Osteoblast (primary cell): ENCODE measurements around the gene ZNF771. TPM values are rescaled to one million over a fixed set of nuclear protein-coding genes. Genes with fewer than 3 reads are reported as not detected.
A peak's percentile ranks its signal among the peaks of the same experiment; 100 is the strongest.

Source experiments
- DNase-seq: peaks from one replicate; pipeline ENCODE4 v3.0.0; 2011; ENCODE audit warnings: low spot score, mixed read lengths; ENCODE audit not compliant: insufficient read length; ENCODE audit errors: missing footprints
- H2AFZ ChIP-seq: 2 replicates; pipeline ENCODE4 v1.6.0; 2011; ENCODE audit warnings: mild to moderate bottlenecking, low read length
- H3K27ac ChIP-seq: 2 replicates; pipeline ENCODE4 v1.5.1; 2011; ENCODE audit warnings: mild to moderate bottlenecking, low read depth, low read length, moderate library complexity
- H3K27me3 ChIP-seq: 2 replicates; pipeline ENCODE4 v1.6.0; 2012; ENCODE audit warnings: mild to moderate bottlenecking, control low read depth, inconsistent platforms, low read length, moderate library complexity; ENCODE audit not compliant: insufficient read depth
- H3K36me3 ChIP-seq: 2 replicates; pipeline ENCODE4 v1.5.1; 2011; ENCODE audit warnings: mild to moderate bottlenecking, low read length, control low read depth, moderate library complexity; ENCODE audit not compliant: insufficient read depth
- H3K4me1 ChIP-seq: 2 replicates; pipeline ENCODE4 v1.5.1; 2011; ENCODE audit warnings: mild to moderate bottlenecking, low read length, control low read depth, moderate library complexity; ENCODE audit not compliant: insufficient read depth
- H3K4me2 ChIP-seq: 2 replicates; pipeline ENCODE4 v1.6.0; 2011; ENCODE audit warnings: mild to moderate bottlenecking, low read length; ENCODE audit not compliant: insufficient read depth
- H3K4me3 ChIP-seq: fragments of 200-600 bp; sonication (generic); 3 replicates; pipeline ENCODE4 v1.5.1; 2012; ENCODE audit warnings: mild to moderate bottlenecking, low read length, inconsistent platforms; ENCODE audit not compliant: insufficient read depth
- H3K79me2 ChIP-seq: 2 replicates; pipeline ENCODE4 v1.6.0; 2012; ENCODE audit warnings: mild to moderate bottlenecking, low read length, control low read depth, inconsistent platforms; ENCODE audit not compliant: insufficient read depth
- H3K9me3 ChIP-seq: 2 replicates; pipeline ENCODE4 v1.5.1; 2011; ENCODE audit warnings: low read depth, low read length, control low read depth
- H4K20me1 ChIP-seq: 2 replicates; pipeline ENCODE4 v1.6.0; 2012; ENCODE audit warnings: mild to moderate bottlenecking, low read length, control low read depth; ENCODE audit not compliant: insufficient read depth
- total RNA-seq: library from RNA; depleted of rRNA; stranded (reverse); fragments of >200 nt; gene quantifications from 2 replicates; pipeline ENCODE4 v1.2.3, GENCODE V29; 2012
- TF ChIP-seq, protein P1 (sequence below): IDR thresholded peaks from 2 replicates; pipeline ENCODE4 v1.5.1; 2011; ENCODE audit warnings: mild to moderate bottlenecking, low read depth, low read length, moderate library complexity; ENCODE audit errors: extremely low read depth

The ZNF771 gene
- total RNA-seq, 1 donor = 14.8 TPM

DNA sequence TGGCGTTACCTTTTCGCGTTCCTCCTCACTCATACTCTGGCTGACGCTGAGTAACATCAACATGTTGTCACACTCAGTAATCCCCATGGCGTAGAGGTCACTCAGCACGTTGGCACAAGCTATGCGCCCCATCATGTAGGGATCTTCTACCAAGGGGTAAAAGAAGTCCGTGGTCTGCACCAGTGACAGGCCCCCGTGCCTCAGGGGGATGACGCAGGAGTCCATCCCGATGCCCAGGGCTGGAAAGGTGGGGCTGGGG, 37.7 kb downstream of the ZNF771 start:
- no peak for DNase-seq
- Histone ChIP-seq H3K4me2 (peak overlapping the region; percentile 87), H3K4me1 (peaks cover 14% of the 10 kb centered on the region), H3K36me3 (peaks cover 12% of the 10 kb centered on the region), H3K27me3 (no peaks in the 10 kb centered on the region), H3K9me3 (no peaks in the 10 kb centered on the region), H3K4me3 (peak overlapping the region; percentile 92), H2AFZ (peak overlapping the region; percentile 93), H3K79me2 (peaks cover 16% of the 10 kb centered on the region), H4K20me1 (peaks cover 10% of the 10 kb centered on the region), H3K27ac (peak overlapping the region; percentile 94)
- TF ChIP-seq, protein P1, sequence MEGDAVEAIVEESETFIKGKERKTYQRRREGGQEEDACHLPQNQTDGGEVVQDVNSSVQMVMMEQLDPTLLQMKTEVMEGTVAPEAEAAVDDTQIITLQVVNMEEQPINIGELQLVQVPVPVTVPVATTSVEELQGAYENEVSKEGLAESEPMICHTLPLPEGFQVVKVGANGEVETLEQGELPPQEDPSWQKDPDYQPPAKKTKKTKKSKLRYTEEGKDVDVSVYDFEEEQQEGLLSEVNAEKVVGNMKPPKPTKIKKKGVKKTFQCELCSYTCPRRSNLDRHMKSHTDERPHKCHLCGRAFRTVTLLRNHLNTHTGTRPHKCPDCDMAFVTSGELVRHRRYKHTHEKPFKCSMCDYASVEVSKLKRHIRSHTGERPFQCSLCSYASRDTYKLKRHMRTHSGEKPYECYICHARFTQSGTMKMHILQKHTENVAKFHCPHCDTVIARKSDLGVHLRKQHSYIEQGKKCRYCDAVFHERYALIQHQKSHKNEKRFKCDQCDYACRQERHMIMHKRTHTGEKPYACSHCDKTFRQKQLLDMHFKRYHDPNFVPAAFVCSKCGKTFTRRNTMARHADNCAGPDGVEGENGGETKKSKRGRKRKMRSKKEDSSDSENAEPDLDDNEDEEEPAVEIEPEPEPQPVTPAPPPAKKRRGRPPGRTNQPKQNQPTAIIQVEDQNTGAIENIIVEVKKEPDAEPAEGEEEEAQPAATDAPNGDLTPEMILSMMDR = no peak

DNA sequence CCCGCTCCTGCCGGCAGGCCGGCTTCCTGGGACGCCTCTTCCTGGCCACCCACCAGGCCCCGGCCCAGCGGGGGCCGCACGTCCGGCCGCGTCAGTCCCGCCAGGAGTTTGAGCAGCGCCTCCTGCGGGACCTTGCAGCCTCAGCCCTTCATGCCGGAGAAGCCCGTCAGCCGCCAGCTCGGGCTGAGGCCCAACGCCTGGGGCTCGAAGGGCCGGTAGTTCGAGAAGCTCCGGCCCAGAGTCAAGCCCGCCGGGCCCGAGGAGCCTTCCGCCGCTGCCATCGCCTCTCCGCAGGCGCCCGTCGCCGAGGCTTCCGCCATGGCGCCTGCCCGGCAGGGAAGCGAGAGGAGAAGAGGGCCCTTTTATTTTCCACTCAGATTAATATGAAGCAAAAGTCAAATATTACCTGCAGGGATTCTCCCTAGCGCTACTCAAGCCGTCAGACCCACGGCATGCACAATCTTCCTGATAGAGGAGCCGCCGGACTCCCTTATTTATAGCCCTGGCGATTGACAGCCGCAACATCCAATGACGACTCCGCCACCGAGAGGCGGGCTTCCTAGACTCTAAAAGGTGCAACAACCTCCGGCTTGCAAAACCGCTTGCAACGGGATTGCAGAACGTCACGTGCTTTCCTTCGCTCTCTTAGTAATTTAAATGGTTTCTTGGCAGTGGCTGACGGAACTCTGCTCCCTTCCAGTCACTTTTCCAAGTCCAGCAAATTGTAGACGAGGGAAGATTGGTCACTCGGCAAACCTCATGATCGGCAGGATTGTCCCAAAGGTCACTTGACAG, 38.2 kb downstream of the ZNF771 start, which contains the start of gene SEPHS2:
Gene SEPHS2, minus strand, starts transcription at position 467 of the 795 bp plus-strand sequence. Its CDS starts 147 bp downstream, at position 320.
- H3K4me3 ChIP-seq = peak within 1 kb of the TSS; percentile 92
- peak within 1 kb of the TSS; percentile 94 for H3K27ac ChIP-seq
- H3K27me3 ChIP-seq = no peaks in the 10 kb centered on the region
- H3K9me3 ChIP-seq = no peaks in the 10 kb centered on the region
- peak within 1 kb of the TSS; percentile 87 for H3K4me2 ChIP-seq
- peak; percentile 96 for DNase-seq
- TF ChIP-seq, protein P1 = peak; percentile 41
- H3K79me2 ChIP-seq = peaks cover 16% of the 10 kb centered on the region
- peaks cover 10% of the 10 kb centered on the region for H4K20me1 ChIP-seq
- H2AFZ ChIP-seq = peak within 1 kb of the TSS; percentile 93
- peaks cover 12% of the 10 kb centered on the region for H3K36me3 ChIP-seq
- peaks cover 14% of the 10 kb centered on the region for H3K4me1 ChIP-seq

DNA sequence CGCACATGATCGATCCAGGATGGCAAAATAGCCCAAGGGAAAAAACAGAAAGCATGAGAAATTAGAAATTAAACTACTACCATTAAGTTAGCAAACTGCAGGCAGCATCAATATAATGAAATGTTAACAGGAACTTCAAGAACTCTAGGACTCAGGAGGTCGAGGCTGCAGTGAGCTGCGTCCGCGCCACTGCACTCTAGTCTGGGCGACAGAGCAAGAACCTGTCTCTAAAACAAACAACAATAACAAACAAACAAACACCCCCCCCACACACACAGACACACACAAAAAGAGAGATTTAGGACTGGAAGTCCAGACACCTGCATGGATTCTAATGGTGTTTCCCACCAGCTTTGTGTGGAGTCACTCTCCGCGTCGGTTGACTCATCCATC, 38.8 kb downstream of the ZNF771 start:
- Histone ChIP-seq H3K27ac (peak overlapping the region; percentile 94), H3K27me3 (no peaks in the 10 kb centered on the region), H2AFZ (peak overlapping the region; percentile 82), H3K4me2 (peak overlapping the region; percentile 87), H3K4me1 (peaks cover 14% of the 10 kb centered on the region), H3K9me3 (no peaks in the 10 kb centered on the region), H3K79me2 (peaks cover 16% of the 10 kb centered on the region), H3K4me3 (peak overlapping the region; percentile 92), H3K36me3 (peaks cover 12% of the 10 kb centered on the region), H4K20me1 (peaks cover 10% of the 10 kb centered on the region)
- TF ChIP-seq, protein P1 = no peak
- no peak for DNase-seq

DNA sequence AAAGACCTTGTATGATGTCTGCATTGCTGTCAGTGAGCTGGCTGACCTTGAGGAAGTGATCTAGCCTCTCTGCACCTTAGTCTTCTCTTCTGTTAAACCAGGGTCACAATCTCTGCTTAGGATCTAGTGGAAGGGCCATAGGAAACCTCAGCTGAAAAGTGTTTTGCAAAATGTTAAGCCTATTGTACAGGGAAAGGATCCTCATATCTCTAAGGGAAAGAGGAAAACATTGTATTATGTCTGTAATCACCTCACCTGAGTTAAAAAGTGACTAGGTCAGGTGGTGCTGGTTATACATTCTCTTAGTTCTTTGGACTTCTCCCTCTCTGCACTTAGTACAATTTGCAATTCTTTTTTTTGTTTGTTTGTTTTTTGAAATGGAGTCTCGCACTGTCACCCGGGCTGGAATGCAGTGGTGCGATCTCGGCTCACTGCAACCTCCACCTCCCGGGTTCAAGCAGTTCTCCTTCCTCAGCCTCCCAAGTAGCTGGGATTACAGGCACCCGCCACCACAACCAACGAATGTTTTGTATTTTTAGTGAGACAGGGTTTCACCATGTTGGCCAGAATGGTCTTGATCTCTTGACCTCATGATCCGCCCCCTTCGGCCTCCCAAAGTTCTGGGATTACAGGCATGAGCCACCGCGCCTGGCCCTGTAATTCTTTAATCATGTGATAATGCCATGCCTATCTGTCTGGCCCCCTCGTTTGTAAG, 40.3 kb downstream of the ZNF771 start:
- H3K9me3 ChIP-seq = no peaks in the 10 kb centered on the region
- no peaks in the 10 kb centered on the region for H3K27me3 ChIP-seq
- H3K4me3 ChIP-seq = no peak overlapping the region
- no peak overlapping the region for H3K4me2 ChIP-seq
- peaks cover 10% of the 10 kb centered on the region for H4K20me1 ChIP-seq
- H3K79me2 ChIP-seq = peaks cover 16% of the 10 kb centered on the region
- H3K4me1 ChIP-seq = peaks cover 14% of the 10 kb centered on the region
- peaks cover 12% of the 10 kb centered on the region for H3K36me3 ChIP-seq
- no peak for DNase-seq
- H2AFZ ChIP-seq = no peak overlapping the region
- TF ChIP-seq, protein P1 = no peak
- H3K27ac ChIP-seq = no peak overlapping the region
